SK-N-SH treated with all-trans-retinoic acid at 6 μM for 48 hours (cell line): ENCODE data around the gene GAK.
"Not testable (repeated sequence)": the region's sequence is repeated elsewhere in the genome, so short reads cannot be mapped to it uniquely, and the experiment has no call there.

ENCODE experiments used
- ATAC-seq: fragments of 200-7000 bp; cut with Tn5 transposase; 3 replicates; pipeline ENCODE4 v1.9.1; 2020; ENCODE audit warnings: mild to moderate bottlenecking, moderate library complexity
- ARNTL ChIP-seq: fragments of 450-650 bp; formaldehyde crosslinking; IDR thresholded peaks from 2 replicates; pipeline ENCODE4 v1.5.0; 2020; ENCODE audit warnings: low read depth, mild to moderate bottlenecking, moderate library complexity, borderline replicate concordance
- BACH2 ChIP-seq: fragments of 250-450 bp; sonication (Bioruptor Pico); IDR thresholded peaks from 2 replicates; pipeline ENCODE4 v1.9.0; 2021; ENCODE audit warnings: mild to moderate bottlenecking, borderline replicate concordance
- CSDC2 ChIP-seq: fragments of 250-450 bp; sonication (Bioruptor Pico); IDR thresholded peaks from 2 replicates; pipeline ENCODE4 v1.5.0; 2020; ENCODE audit warnings: mild to moderate bottlenecking, moderate library complexity
- ESRRG ChIP-seq: fragments of 250-450 bp; sonication (Bioruptor Pico); IDR thresholded peaks from 2 replicates; pipeline ENCODE4 v1.6.1; 2021; ENCODE audit warnings: mild to moderate bottlenecking
- GLIS3 ChIP-seq: fragments of 250-450 bp; sonication (Bioruptor Pico); IDR thresholded peaks from 2 replicates; pipeline ENCODE4 v1.5.0; 2020; ENCODE audit warnings: mild to moderate bottlenecking, moderate library complexity
- ISL1 ChIP-seq: fragments of 250-450 bp; sonication (Bioruptor Pico); IDR thresholded peaks from 2 replicates; pipeline ENCODE4 v2.1.2; 2022; ENCODE audit warnings: mild to moderate bottlenecking, moderate library complexity
- OSR1 ChIP-seq: fragments of 250-450 bp; sonication (Bioruptor Pico); IDR thresholded peaks from 2 replicates; pipeline ENCODE4 v1.8.0; 2022; ENCODE audit warnings: moderate library complexity, mild to moderate bottlenecking, inconsistent platforms
- PPARA ChIP-seq: fragments of 250-450 bp; sonication (Bioruptor Pico); IDR thresholded peaks from 2 replicates; pipeline ENCODE4 v1.5.0; 2020; ENCODE audit warnings: mild to moderate bottlenecking, borderline replicate concordance
- RARB ChIP-seq: fragments of 250-450 bp; sonication (Bioruptor Pico); IDR thresholded peaks from 2 replicates; pipeline ENCODE4 v1.8.0; 2021; ENCODE audit warnings: mild to moderate bottlenecking, moderate library complexity
- SNAI2 ChIP-seq: fragments of 250-450 bp; sonication (Bioruptor Pico); IDR thresholded peaks from 2 replicates; pipeline ENCODE4 v1.5.0; 2020; ENCODE audit warnings: mild to moderate bottlenecking, moderate library complexity
- TOX ChIP-seq: fragments of 250-450 bp; sonication (Bioruptor Pico); IDR thresholded peaks from 2 replicates; pipeline ENCODE4 v1.8.0; 2021; ENCODE audit warnings: mild to moderate bottlenecking, moderate library complexity, borderline replicate concordance
- ZC3H10 ChIP-seq: fragments of 250-450 bp; sonication (Bioruptor Pico); IDR thresholded peaks from 2 replicates; pipeline ENCODE4 v1.5.1; 2021; ENCODE audit warnings: mild to moderate bottlenecking, moderate library complexity
- ZFP3 ChIP-seq: fragments of 250-450 bp; sonication (Bioruptor Pico); IDR thresholded peaks from 2 replicates; pipeline ENCODE4 v1.5.0; 2020; ENCODE audit warnings: mild to moderate bottlenecking, moderate library complexity
- ZFP30 ChIP-seq: fragments of 450-650 bp; formaldehyde crosslinking; IDR thresholded peaks from 2 replicates; pipeline ENCODE4 v1.5.0; 2022; ENCODE audit warnings: mild to moderate bottlenecking, moderate library complexity
- ZNF565 ChIP-seq: fragments of 450-650 bp; formaldehyde crosslinking; conservative IDR thresholded peaks from 2 replicates; pipeline ENCODE4 v1.5.0; 2020; ENCODE audit warnings: low read depth, mild to moderate bottlenecking, moderate library complexity
- ZNF70 ChIP-seq: fragments of 450-650 bp; formaldehyde crosslinking; IDR thresholded peaks from 2 replicates; pipeline ENCODE4 v1.5.0; 2020; ENCODE audit warnings: mild to moderate bottlenecking, moderate library complexity
- ZNF8 ChIP-seq: fragments of 450-650 bp; formaldehyde crosslinking; IDR thresholded peaks from 2 replicates; pipeline ENCODE4 v1.5.0; 2020; ENCODE audit warnings: mild to moderate bottlenecking, moderate library complexity
- TF ChIP-seq, protein P1 (sequence below): fragments of 250-450 bp; sonication (Bioruptor Pico); IDR thresholded peaks from 2 replicates; pipeline ENCODE4 v1.8.0; 2020; ENCODE audit warnings: mild to moderate bottlenecking, moderate library complexity, borderline replicate concordance
- TF ChIP-seq, protein P2 (sequence below): fragments of 250-450 bp; sonication (Bioruptor Pico); IDR thresholded peaks from 2 replicates; pipeline ENCODE4 v1.5.0; 2020; ENCODE audit warnings: mild to moderate bottlenecking, moderate library complexity
- TF ChIP-seq, protein P3 (sequence below): fragments of 250-450 bp; sonication (Bioruptor Pico); IDR thresholded peaks from 2 replicates; pipeline ENCODE4 v1.5.1; 2021; ENCODE audit warnings: mild to moderate bottlenecking, moderate library complexity
- TF ChIP-seq, protein P4 (sequence below): fragments of 250-450 bp; sonication (Bioruptor Pico); IDR thresholded peaks from 2 replicates; pipeline ENCODE4 v1.8.0; 2021; ENCODE audit warnings: low read depth, mild to moderate bottlenecking, moderate library complexity, borderline replicate concordance
- TF ChIP-seq, protein P5 (sequence below): fragments of 250-450 bp; sonication (Bioruptor Pico); IDR thresholded peaks from 2 replicates; pipeline ENCODE4 v1.5.1; 2020; ENCODE audit warnings: low read depth, mild to moderate bottlenecking, moderate library complexity

The GAK gene

DNA sequence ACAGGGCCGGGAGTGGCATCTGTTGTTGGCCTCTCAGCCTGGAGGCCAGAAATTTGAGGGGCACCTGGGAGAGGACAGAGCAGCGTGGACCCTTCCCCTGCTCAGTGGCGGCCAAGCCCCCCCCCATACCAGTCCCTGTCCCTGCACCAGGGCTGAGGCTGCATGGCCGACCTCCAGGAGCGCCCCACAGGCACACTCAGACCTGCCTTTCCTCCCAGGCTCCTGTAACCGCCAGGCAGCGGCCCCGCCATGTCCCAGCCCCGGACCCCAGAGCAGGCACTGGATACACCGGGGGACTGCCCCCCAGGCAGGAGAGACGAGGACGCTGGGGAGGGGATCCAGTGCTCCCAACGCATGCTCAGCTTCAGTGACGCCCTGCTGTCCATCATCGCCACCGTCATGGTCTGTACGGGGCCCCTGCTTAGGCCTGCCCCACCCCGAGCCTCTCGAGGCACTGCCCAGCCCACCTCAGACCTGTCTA lies 15.4 kb upstream of the GAK start:
- no peak for TF ChIP-seq ZC3H10
- TF ChIP-seq ISL1: no peak
- TF ChIP-seq BACH2 (CRISPR knock-in tag): no peak
- no peak for TF ChIP-seq ARNTL (CRISPR knock-in tag)
- no peak for TF ChIP-seq ZNF8 (CRISPR knock-in tag)
- no peak for TF ChIP-seq RARB (CRISPR knock-in tag)
- TF ChIP-seq, protein P1, sequence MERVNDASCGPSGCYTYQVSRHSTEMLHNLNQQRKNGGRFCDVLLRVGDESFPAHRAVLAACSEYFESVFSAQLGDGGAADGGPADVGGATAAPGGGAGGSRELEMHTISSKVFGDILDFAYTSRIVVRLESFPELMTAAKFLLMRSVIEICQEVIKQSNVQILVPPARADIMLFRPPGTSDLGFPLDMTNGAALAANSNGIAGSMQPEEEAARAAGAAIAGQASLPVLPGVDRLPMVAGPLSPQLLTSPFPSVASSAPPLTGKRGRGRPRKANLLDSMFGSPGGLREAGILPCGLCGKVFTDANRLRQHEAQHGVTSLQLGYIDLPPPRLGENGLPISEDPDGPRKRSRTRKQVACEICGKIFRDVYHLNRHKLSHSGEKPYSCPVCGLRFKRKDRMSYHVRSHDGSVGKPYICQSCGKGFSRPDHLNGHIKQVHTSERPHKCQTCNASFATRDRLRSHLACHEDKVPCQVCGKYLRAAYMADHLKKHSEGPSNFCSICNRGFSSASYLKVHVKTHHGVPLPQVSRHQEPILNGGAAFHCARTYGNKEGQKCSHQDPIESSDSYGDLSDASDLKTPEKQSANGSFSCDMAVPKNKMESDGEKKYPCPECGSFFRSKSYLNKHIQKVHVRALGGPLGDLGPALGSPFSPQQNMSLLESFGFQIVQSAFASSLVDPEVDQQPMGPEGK: no peak
- no peak for TF ChIP-seq ZNF70 (CRISPR knock-in tag)
- TF ChIP-seq GLIS3 (CRISPR knock-in tag): no peak
- ATAC-seq: no peak

GRCh38 chr4:946517-947471 lies 14.7 kb upstream of the GAK start:
- no peak for TF ChIP-seq ZFP3 (CRISPR knock-in tag)
- TF ChIP-seq CSDC2: no peak
- TF ChIP-seq SNAI2 (CRISPR knock-in tag): no peak
- no peak for TF ChIP-seq RARB (CRISPR knock-in tag)
- TF ChIP-seq OSR1 (CRISPR knock-in tag): no peak
- TF ChIP-seq TOX: no peak
- no peak for ATAC-seq

DNA sequence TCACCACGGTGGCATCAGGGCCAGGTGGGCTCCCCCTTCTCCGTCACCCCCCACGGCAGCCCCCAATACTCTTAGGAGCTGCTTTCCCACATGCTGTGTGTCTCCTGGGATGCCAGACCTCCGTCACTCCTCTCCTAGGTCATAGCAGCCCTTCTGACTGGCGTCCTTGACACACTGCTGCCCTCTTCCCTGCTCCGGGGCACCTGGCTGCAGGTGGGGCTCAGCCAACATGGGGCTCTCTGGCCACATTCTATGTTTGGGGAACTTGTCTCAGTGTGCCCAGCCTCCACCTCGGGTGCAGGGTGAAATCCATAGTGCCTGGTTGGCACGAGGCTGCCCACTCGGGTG lies 14.0 kb upstream of the GAK start:
- no peak for TF ChIP-seq ZNF8 (CRISPR knock-in tag)
- no peak for TF ChIP-seq ISL1
- no peak for TF ChIP-seq BACH2 (CRISPR knock-in tag)
- TF ChIP-seq ZNF565 (CRISPR knock-in tag): no peak
- no peak for TF ChIP-seq TOX
- no peak for TF ChIP-seq ZNF70 (CRISPR knock-in tag)
- no peak for TF ChIP-seq ZFP30 (CRISPR knock-in tag)
- ATAC-seq: no peak

GRCh38 chr4:945274-946102 lies 13.4 kb upstream of the GAK start:
- TF ChIP-seq ZNF8 (CRISPR knock-in tag): no peak
- no peak for TF ChIP-seq TOX
- no peak for TF ChIP-seq ZFP30 (CRISPR knock-in tag)
- no peak for TF ChIP-seq ESRRG (CRISPR knock-in tag)
- TF ChIP-seq ZNF565 (CRISPR knock-in tag): no peak
- no peak for TF ChIP-seq ZC3H10
- no peak for TF ChIP-seq CSDC2
- no peak for TF ChIP-seq SNAI2 (CRISPR knock-in tag)
- ATAC-seq: no peak

- not testable (repeated sequence) for ATAC-seq
These were observed 7.4 kb upstream of the GAK start for GRCh38 chr4:939508-939907.

- ATAC-seq: peak; percentile 37
- TF ChIP-seq, protein P2, sequence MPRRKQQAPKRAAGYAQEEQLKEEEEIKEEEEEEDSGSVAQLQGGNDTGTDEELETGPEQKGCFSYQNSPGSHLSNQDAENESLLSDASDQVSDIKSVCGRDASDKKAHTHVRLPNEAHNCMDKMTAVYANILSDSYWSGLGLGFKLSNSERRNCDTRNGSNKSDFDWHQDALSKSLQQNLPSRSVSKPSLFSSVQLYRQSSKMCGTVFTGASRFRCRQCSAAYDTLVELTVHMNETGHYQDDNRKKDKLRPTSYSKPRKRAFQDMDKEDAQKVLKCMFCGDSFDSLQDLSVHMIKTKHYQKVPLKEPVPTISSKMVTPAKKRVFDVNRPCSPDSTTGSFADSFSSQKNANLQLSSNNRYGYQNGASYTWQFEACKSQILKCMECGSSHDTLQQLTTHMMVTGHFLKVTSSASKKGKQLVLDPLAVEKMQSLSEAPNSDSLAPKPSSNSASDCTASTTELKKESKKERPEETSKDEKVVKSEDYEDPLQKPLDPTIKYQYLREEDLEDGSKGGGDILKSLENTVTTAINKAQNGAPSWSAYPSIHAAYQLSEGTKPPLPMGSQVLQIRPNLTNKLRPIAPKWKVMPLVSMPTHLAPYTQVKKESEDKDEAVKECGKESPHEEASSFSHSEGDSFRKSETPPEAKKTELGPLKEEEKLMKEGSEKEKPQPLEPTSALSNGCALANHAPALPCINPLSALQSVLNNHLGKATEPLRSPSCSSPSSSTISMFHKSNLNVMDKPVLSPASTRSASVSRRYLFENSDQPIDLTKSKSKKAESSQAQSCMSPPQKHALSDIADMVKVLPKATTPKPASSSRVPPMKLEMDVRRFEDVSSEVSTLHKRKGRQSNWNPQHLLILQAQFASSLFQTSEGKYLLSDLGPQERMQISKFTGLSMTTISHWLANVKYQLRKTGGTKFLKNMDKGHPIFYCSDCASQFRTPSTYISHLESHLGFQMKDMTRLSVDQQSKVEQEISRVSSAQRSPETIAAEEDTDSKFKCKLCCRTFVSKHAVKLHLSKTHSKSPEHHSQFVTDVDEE (CRISPR knock-in tag): no peak
- TF ChIP-seq SNAI2 (CRISPR knock-in tag) (no peak), ZNF8 (CRISPR knock-in tag) (no peak), ZFP3 (CRISPR knock-in tag) (no peak), BACH2 (CRISPR knock-in tag) (no peak), GLIS3 (CRISPR knock-in tag) (no peak), ISL1 (no peak), PPARA (CRISPR knock-in tag) (no peak), ARNTL (CRISPR knock-in tag) (no peak), OSR1 (CRISPR knock-in tag) (no peak), CSDC2 (no peak)
- TF ChIP-seq, protein P3, sequence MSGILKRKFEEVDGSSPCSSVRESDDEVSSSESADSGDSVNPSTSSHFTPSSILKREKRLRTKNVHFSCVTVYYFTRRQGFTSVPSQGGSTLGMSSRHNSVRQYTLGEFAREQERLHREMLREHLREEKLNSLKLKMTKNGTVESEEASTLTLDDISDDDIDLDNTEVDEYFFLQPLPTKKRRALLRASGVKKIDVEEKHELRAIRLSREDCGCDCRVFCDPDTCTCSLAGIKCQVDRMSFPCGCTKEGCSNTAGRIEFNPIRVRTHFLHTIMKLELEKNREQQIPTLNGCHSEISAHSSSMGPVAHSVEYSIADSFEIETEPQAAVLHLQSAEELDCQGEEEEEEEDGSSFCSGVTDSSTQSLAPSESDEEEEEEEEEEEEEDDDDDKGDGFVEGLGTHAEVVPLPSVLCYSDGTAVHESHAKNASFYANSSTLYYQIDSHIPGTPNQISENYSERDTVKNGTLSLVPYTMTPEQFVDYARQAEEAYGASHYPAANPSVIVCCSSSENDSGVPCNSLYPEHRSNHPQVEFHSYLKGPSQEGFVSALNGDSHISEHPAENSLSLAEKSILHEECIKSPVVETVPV (CRISPR knock-in tag): no peak
- TF ChIP-seq, protein P4, sequence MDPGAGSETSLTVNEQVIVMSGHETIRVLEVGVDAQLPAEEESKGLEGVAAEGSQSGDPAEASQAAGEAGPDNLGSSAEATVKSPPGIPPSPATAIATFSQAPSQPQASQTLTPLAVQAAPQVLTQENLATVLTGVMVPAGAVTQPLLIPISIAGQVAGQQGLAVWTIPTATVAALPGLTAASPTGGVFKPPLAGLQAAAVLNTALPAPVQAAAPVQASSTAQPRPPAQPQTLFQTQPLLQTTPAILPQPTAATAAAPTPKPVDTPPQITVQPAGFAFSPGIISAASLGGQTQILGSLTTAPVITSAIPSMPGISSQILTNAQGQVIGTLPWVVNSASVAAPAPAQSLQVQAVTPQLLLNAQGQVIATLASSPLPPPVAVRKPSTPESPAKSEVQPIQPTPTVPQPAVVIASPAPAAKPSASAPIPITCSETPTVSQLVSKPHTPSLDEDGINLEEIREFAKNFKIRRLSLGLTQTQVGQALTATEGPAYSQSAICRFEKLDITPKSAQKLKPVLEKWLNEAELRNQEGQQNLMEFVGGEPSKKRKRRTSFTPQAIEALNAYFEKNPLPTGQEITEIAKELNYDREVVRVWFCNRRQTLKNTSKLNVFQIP (CRISPR knock-in tag): no peak
- TF ChIP-seq, protein P5, sequence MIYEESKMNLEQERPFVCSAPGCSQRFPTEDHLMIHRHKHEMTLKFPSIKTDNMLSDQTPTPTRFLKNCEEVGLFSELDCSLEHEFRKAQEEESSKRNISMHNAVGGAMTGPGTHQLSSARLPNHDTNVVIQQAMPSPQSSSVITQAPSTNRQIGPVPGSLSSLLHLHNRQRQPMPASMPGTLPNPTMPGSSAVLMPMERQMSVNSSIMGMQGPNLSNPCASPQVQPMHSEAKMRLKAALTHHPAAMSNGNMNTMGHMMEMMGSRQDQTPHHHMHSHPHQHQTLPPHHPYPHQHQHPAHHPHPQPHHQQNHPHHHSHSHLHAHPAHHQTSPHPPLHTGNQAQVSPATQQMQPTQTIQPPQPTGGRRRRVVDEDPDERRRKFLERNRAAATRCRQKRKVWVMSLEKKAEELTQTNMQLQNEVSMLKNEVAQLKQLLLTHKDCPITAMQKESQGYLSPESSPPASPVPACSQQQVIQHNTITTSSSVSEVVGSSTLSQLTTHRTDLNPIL: no peak
These were observed 576 bp upstream of the GAK start for GRCh38 chr4:932713-933070.
